BE2C (cell line): ENCODE data around the gene ZBTB12.

Source experiments
- DNase-seq: peaks from one replicate; pipeline ENCODE4 v3.0.0-alpha.2; 2020
- H3K27me3 ChIP-seq: fragments of 250-450 bp; sonication (Bioruptor Pico); 2 replicates; pipeline ENCODE4 v1.5.1; 2020; ENCODE audit warnings: mild to moderate bottlenecking
- H3K36me3 ChIP-seq: fragments of 250-450 bp; sonication (Bioruptor Pico); 2 replicates; pipeline ENCODE4 v1.5.1; 2020; ENCODE audit warnings: mild to moderate bottlenecking
- H3K4me1 ChIP-seq: fragments of 250-450 bp; sonication (Bioruptor Pico); 2 replicates; pipeline ENCODE4 v1.5.1; 2020
- H3K4me3 ChIP-seq: 2 replicates; pipeline ENCODE4 v1.5.1; 2011; ENCODE audit warnings: low read depth, low read length
- H3K9me3 ChIP-seq: fragments of 250-450 bp; sonication (Bioruptor Pico); 2 replicates; pipeline ENCODE4 v1.5.1; 2020
- CTCF ChIP-seq: IDR thresholded peaks from 2 replicates; pipeline ENCODE4 v1.5.1; 2012; ENCODE audit warnings: mild to moderate bottlenecking, low read depth, low read length

Gene ZBTB12

GRCh38 chr6:31947070-31947675 is 45.3 kb upstream of the ZBTB12 start:
- Histone ChIP-seq H3K36me3 (peaks cover 1% of the 10 kb centered on the region; the same call in 1 of the 2 replicates), H3K27me3 (peaks cover 8% of the 10 kb centered on the region; the same call in 1 of the 2 replicates), H3K4me3 (no peak overlapping the region), H3K9me3 (no peaks in the 10 kb centered on the region), H3K4me1 (no peaks in the 10 kb centered on the region)
- no peak for DNase-seq
- TF ChIP-seq CTCF: no peak

- no peak for DNase-seq
- H3K36me3 ChIP-seq: no peaks in the 10 kb centered on the region
- no peak overlapping the region for H3K4me3 ChIP-seq
- H3K9me3 ChIP-seq: no peaks in the 10 kb centered on the region
- no peaks in the 10 kb centered on the region for H3K4me1 ChIP-seq
- H3K27me3 ChIP-seq: peaks cover 8% of the 10 kb centered on the region; the same call in 1 of the 2 replicates
- no peak for TF ChIP-seq CTCF
Observed at GRCh38 chr6:31946370-31946885, 44.5 kb upstream of the ZBTB12 start.

GRCh38 chr6:31945507-31946369 is 43.9 kb upstream of the ZBTB12 start, which contains the start of gene CFB:
CFB (plus strand) TSS chr6:31946095; CDS start chr6:31946222, 127 bp downstream.
- no peak for TF ChIP-seq CTCF
- H3K4me3 ChIP-seq: no peak within 1 kb of the TSS
- H3K27me3 ChIP-seq: peaks cover 8% of the 10 kb centered on the region; the same call in 1 of the 2 replicates
- no peaks in the 10 kb centered on the region; the same call in 1 of the 2 replicates for H3K4me1 ChIP-seq
- H3K36me3 ChIP-seq: no peaks in the 10 kb centered on the region
- no peak for DNase-seq
- no peaks in the 10 kb centered on the region for H3K9me3 ChIP-seq

GRCh38 chr6:31945154-31945506 is 43.2 kb upstream of the ZBTB12 start:
- Histone ChIP-seq H3K27me3 (peaks cover 8% of the 10 kb centered on the region; the same call in 1 of the 2 replicates), H3K36me3 (no peaks in the 10 kb centered on the region), H3K9me3 (no peaks in the 10 kb centered on the region), H3K4me3 (no peak overlapping the region), H3K4me1 (no peaks in the 10 kb centered on the region; the same call in 1 of the 2 replicates)
- TF ChIP-seq CTCF: no peak
- no peak for DNase-seq

- H3K4me1 ChIP-seq: no peaks in the 10 kb centered on the region; the same call in 1 of the 2 replicates
- peaks cover 8% of the 10 kb centered on the region; the same call in 1 of the 2 replicates for H3K27me3 ChIP-seq
- H3K9me3 ChIP-seq: no peaks in the 10 kb centered on the region
- no peak overlapping the region for H3K4me3 ChIP-seq
- no peak for DNase-seq
- TF ChIP-seq CTCF: no peak
- H3K36me3 ChIP-seq: no peaks in the 10 kb centered on the region
Observed at GRCh38 chr6:31943742-31944141, 41.9 kb upstream of the ZBTB12 start.
